Endothelial cell (in vitro differentiated cells): ENCODE results near the gene TRDMT1. TPM values are rescaled to one million over a fixed set of nuclear protein-coding genes. Genes with fewer than 3 reads are reported as not detected.

Experiments
- total RNA-seq: library from RNA; stranded (reverse); fragmentation: NEBNext Ultra II Directional; extraction: Animal tissue kit (Norgen Biotek cat#: 25700); gene quantifications from one replicate; pipeline ENCODE4 v1.2.1, GENCODE V29; 2021; ENCODE audit not compliant: unreplicated experiment

Gene TRDMT1
- total RNA-seq, 1 donor from 2014 or later: 17.7 TPM

Other genes starting within 250 kb of the TRDMT1 start
- 8.8 TPM for gene CUBN, start 71.9 kb downstream of the TRDMT1 start, total RNA-seq
- gene VIM, start 26.6 kb upstream of the TRDMT1 start, total RNA-seq: 6,235 TPM